HepG2 (cell line): ENCODE measurements around the gene PRM2. TPM values are rescaled to one million over a fixed set of nuclear protein-coding genes. Genes with fewer than 3 reads are reported as not detected.

Experiments
- BORCS8-MEF2B ChIP-seq: sonication (generic); formaldehyde crosslinking; IDR thresholded peaks from 2 replicates; pipeline ENCODE4 v1.8.0; 2022; ENCODE audit warnings: mild to moderate bottlenecking, missing genetic modification reagents
- CBX2 ChIP-seq, 2 experiments: fragments of 200-600 bp in 1 of 2; sonication (generic); formaldehyde crosslinking in 1 of 2; IDR thresholded peaks; 2 replicates each; pipeline versions ENCODE4 v1.7.0 to v1.8.1; 2018 to 2022; ENCODE audit warnings: low read depth in 2 of 2, low read length in 1 of 2, mild to moderate bottlenecking in 1 of 2, missing genetic modification reagents in 1 of 2
- CEBPG ChIP-seq: IDR thresholded peaks from 2 replicates; pipeline ENCODE4 v1.6.1; 2016
- EEA1 ChIP-seq: sonication (generic); formaldehyde crosslinking; IDR thresholded peaks from 2 replicates; pipeline ENCODE4 v1.5.1; 2020; ENCODE audit warnings: mild to moderate bottlenecking, missing genetic modification reagents, borderline replicate concordance
- MEF2D ChIP-seq: sonication (generic); formaldehyde crosslinking; IDR thresholded peaks from 2 replicates; pipeline ENCODE4 v1.5.1; 2020; ENCODE audit warnings: mild to moderate bottlenecking, missing genetic modification reagents
- MEIS2 ChIP-seq: sonication (generic); formaldehyde crosslinking; IDR thresholded peaks from 2 replicates; pipeline ENCODE4 v1.9.0; 2021; ENCODE audit warnings: mild to moderate bottlenecking, missing genetic modification reagents
- MTA3 ChIP-seq: sonication (generic); formaldehyde crosslinking; IDR thresholded peaks from 2 replicates; pipeline ENCODE4 v1.4.0; 2020; ENCODE audit warnings: missing genetic modification reagents
- PAF1 ChIP-seq: IDR thresholded peaks from 2 replicates; pipeline ENCODE4 v1.6.1; 2016; ENCODE audit warnings: missing genetic modification reagents, missing compliant biosample characterization
- POLR2AphosphoS2 ChIP-seq: IDR thresholded peaks from 2 replicates; pipeline ENCODE4 v1.6.1; 2011; ENCODE audit warnings: low read depth, low read length, improper control_type of control experiment
- RARG ChIP-seq: sonication (generic); formaldehyde crosslinking; IDR thresholded peaks from 2 replicates; pipeline ENCODE4 v1.4.0; 2020; ENCODE audit warnings: low read depth, mild to moderate bottlenecking, missing genetic modification reagents
- RFX5 ChIP-seq: IDR thresholded peaks from 2 replicates; pipeline ENCODE4 v1.6.1; 2011; ENCODE audit warnings: low read depth, low read length, improper control_type of control experiment
- SALL2 ChIP-seq: sonication (generic); formaldehyde crosslinking; IDR thresholded peaks from 2 replicates; pipeline ENCODE4 v1.8.1; 2023; ENCODE audit warnings: mild to moderate bottlenecking, missing genetic modification reagents, inconsistent platforms
- SMAD3 ChIP-seq: sonication (generic); formaldehyde crosslinking; IDR thresholded peaks from 2 replicates; pipeline ENCODE4 v1.4.0; 2020; ENCODE audit warnings: missing genetic modification reagents
- ZBTB1 ChIP-seq: sonication (generic); formaldehyde crosslinking; IDR thresholded peaks from 2 replicates; pipeline ENCODE4 v1.4.0; 2020; ENCODE audit warnings: missing genetic modification reagents, borderline replicate concordance
- ZBTB33 ChIP-seq: sonication (generic); formaldehyde crosslinking; IDR thresholded peaks from 2 replicates; pipeline ENCODE4 v1.4.0; 2020; ENCODE audit warnings: missing genetic modification reagents
- ZBTB43 ChIP-seq: sonication (generic); formaldehyde crosslinking; conservative IDR thresholded peaks from 2 replicates; pipeline ENCODE4 v1.4.0; 2020; ENCODE audit warnings: missing genetic modification reagents
- ZNF138 ChIP-seq: sonication (generic); formaldehyde crosslinking; IDR thresholded peaks from 2 replicates; pipeline ENCODE4 v1.5.0; 2020; ENCODE audit warnings: mild to moderate bottlenecking, low read depth, missing genetic modification reagents
- ZNF180 ChIP-seq: sonication (generic); formaldehyde crosslinking; IDR thresholded peaks from 2 replicates; pipeline ENCODE4 v1.4.0; 2020; ENCODE audit warnings: low read depth, missing genetic modification reagents, borderline replicate concordance
- ZNF34 ChIP-seq: sonication (generic); formaldehyde crosslinking; IDR thresholded peaks from 2 replicates; pipeline ENCODE4 v1.4.0; 2020; ENCODE audit warnings: mild to moderate bottlenecking, missing genetic modification reagents, borderline replicate concordance
- ZNF605 ChIP-seq: sonication (generic); formaldehyde crosslinking; IDR thresholded peaks from 2 replicates; pipeline ENCODE4 v1.8.0; 2022; ENCODE audit warnings: mild to moderate bottlenecking, missing genetic modification reagents
- ZNF724P ChIP-seq: sonication (generic); formaldehyde crosslinking; IDR thresholded peaks from 2 replicates; pipeline ENCODE4 v1.8.0; 2022; ENCODE audit warnings: missing genetic modification reagents, borderline replicate concordance
- polyA plus RNA-seq, 8 experiments: library from polyadenylated mRNA; depleted of rRNA in 3 of 8; stranded (reverse) in 7 of 8; unstranded in 1 of 8; fragments of >200 nt; fragmentation: Illumina TruSeq in 4 of 8; extraction: Trizol in 4 of 8; gene quantifications; 2 replicates each; pipeline versions ENCODE4 v1.2.1 to v1.2.3, GENCODE V29; 2011 to 2016; ENCODE audit warnings: low read depth in 4 of 8, missing spikeins in 1 of 8, mixed read lengths in 1 of 8; ENCODE audit not compliant: insufficient read depth in 1 of 8
- total RNA-seq, 5 experiments: library from RNA; depleted of rRNA; stranded (reverse); fragments of >200 nt; fragmentation: Illumina TruSeq; extraction: Trizol; gene quantifications; 2 replicates each; pipeline ENCODE4 v1.2.3, GENCODE V29; 2016; ENCODE audit warnings: low read depth in 1 of 5
- TF ChIP-seq, protein P1 (sequence below): sonication (generic); formaldehyde crosslinking; IDR thresholded peaks from 2 replicates; pipeline ENCODE4 v1.5.1; 2020; ENCODE audit warnings: mild to moderate bottlenecking, missing genetic modification reagents, borderline replicate concordance

PRM2 gene
- total and polyA plus RNA-seq, 2 of the 13 experiments (the other 11 are each of a cell fraction or from before 2014, with no cell fraction given): 0.54 TPM; not detected in 1

DNA sequence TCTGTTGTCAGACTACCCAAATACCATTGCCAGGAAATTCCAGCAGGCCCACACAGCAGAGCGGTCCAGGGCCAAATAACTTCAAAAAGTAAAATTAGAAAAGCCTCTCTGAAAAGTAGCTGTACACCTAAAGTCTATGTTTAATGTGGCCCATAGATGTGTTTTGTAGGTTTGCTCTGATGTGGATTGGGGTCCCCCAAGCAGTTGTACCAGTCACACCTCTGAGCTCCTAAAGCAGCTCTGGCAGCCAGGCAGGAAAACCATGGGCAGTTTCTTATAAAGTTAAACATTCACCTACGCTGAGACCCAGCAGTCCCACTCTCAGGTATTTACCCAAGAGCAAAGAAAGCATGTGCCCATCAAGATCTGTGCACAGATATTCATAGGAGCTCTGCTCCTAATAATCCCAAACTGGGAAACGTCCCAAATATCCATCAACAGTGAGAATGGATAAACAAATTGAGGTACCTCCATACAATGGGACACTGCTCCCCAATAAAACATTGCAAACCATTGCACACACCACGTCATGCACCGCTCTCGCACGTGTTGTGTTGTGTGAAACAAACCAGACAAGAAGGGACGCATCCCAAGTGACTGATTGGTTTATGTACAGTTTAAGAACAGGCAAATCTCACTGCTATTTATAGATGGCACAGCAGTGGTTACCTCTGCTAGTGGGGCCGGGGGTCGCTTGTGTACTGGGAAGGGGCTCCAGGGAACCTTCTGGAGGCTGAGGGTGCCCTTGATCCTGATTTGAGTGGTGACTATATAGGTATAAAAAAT, 20.6 kb upstream of the PRM2 start (continued):
- TF ChIP-seq MTA3 (CRISPR knock-in tag) (no peak), ZNF34 (CRISPR knock-in tag) (no peak), ZBTB1 (CRISPR knock-in tag) (no peak), SALL2 (no peak), ZNF724P (CRISPR knock-in tag) (no peak), MEIS2 (0 out of 2 replicates have a peak, but pooled peaks have one; percentile 62), CBX2 (IDR thresholded peaks at IDR 0.05; ENCODE audit: low read depth, low read length) (no peak), CBX2 (CRISPR knock-in tag; IDR thresholded peaks at IDR 0.05; ENCODE audit: low read depth) (no peak), RFX5 (no peak), ZNF180 (CRISPR knock-in tag) (no peak), SMAD3 (CRISPR knock-in tag) (0 out of 2 replicates have a peak, but pooled peaks have one; percentile 19), CEBPG (CRISPR knock-in tag) (peak; percentile 62), ZBTB33 (peak; percentile 51; the same call in 1 of the 2 replicates), BORCS8-MEF2B (CRISPR knock-in tag) (no peak), POLR2AphosphoS2 (no peak), ZNF138 (peak; percentile 66; the same call in 1 of the 2 replicates), ZNF605 (CRISPR knock-in tag) (peak; percentile 26), EEA1 (CRISPR knock-in tag) (no peak), MEF2D (peak; percentile 74), RARG (CRISPR knock-in tag) (no peak), ZBTB43 (CRISPR knock-in tag) (no peak), PAF1 (no peak)
- TF ChIP-seq, protein P1, sequence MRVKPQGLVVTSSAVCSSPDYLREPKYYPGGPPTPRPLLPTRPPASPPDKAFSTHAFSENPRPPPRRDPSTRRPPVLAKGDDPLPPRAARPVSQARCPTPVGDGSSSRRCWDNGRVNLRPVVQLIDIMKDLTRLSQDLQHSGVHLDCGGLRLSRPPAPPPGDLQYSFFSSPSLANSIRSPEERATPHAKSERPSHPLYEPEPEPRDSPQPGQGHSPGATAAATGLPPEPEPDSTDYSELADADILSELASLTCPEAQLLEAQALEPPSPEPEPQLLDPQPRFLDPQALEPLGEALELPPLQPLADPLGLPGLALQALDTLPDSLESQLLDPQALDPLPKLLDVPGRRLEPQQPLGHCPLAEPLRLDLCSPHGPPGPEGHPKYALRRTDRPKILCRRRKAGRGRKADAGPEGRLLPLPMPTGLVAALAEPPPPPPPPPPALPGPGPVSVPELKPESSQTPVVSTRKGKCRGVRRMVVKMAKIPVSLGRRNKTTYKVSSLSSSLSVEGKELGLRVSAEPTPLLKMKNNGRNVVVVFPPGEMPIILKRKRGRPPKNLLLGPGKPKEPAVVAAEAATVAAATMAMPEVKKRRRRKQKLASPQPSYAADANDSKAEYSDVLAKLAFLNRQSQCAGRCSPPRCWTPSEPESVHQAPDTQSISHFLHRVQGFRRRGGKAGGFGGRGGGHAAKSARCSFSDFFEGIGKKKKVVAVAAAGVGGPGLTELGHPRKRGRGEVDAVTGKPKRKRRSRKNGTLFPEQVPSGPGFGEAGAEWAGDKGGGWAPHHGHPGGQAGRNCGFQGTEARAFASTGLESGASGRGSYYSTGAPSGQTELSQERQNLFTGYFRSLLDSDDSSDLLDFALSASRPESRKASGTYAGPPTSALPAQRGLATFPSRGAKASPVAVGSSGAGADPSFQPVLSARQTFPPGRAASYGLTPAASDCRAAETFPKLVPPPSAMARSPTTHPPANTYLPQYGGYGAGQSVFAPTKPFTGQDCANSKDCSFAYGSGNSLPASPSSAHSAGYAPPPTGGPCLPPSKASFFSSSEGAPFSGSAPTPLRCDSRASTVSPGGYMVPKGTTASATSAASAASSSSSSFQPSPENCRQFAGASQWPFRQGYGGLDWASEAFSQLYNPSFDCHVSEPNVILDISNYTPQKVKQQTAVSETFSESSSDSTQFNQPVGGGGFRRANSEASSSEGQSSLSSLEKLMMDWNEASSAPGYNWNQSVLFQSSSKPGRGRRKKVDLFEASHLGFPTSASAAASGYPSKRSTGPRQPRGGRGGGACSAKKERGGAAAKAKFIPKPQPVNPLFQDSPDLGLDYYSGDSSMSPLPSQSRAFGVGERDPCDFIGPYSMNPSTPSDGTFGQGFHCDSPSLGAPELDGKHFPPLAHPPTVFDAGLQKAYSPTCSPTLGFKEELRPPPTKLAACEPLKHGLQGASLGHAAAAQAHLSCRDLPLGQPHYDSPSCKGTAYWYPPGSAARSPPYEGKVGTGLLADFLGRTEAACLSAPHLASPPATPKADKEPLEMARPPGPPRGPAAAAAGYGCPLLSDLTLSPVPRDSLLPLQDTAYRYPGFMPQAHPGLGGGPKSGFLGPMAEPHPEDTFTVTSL (CRISPR knock-in tag): peak; percentile 28; the same call in 1 of the 2 replicates
